Stimulated activated CD8-positive, alpha-beta memory T cell treated with anti-CD3 and anti-CD28 coated beads, Interleukin-15, amount 100 ng/mL, for 4 hours (primary cell): ENCODE measurements around the gene LCN10.

Experiments used
- DNase-seq, 2 donors: peaks; one replicate each; pipeline ENCODE4 v3.0.0-alpha.2; 2020; ENCODE audit warnings: low read depth in 2 of 2

Gene LCN10

DNA sequence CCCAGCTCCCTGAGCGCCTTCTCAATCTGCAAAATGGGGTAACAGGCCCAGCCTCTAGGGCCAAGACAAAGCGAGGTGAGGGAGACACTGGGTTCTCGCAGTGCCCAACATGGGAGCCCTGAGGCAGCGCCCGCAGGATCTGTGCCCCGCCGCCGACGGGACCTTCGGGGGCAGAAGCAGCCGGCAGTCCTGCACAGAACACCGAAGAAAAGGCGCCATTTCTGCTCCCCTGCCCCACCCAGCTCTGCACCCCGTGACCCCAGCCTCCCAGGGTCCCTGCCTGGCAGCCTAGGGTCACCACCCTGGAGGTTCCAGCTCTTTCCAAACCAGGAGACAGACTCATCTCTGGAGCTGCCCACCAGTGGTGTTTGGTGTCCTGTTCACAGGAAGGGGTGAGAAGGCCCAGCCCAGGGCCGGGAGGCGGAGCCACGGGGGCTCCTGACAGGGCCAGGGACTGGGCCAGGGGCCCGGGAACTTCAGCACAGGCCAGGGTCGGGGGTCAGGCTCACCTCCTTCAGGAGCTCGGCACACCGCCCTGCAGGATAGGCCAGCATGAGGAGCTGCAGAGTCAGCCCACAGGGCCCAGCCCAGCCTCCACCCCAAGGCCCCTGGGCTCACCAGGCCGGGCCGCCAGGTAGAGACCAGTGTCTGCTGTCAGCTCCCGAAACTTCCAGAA lies 12.0 kb upstream of the LCN10 start:
- DNase-seq, result no peak

DNA sequence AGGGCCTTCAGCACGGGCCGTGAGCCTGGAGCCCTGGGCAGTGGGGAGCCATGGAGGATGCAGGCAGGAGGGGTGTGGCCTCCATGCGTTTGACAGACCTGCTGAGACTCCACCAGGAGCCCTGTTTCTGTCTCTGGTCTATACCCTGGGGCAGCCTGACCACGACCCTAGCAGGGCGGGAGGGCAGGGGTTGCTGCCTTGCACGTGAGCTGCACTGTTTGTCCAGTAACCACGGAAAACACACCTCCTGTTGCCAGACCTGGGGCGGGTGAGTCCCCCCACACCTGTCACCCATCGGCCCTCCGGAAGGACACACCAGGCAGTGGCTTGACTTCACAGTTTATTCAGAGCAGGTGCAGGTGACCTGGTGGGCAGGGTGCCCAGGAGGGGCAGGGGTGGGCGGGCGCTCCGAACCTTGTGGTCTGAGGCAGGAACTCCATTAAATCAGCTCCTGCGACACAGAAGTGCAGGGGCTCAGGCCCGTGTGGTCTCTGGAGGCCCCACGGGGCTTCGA lies 11.4 kb upstream of the LCN10 start:
- DNase-seq, result no peak

DNA sequence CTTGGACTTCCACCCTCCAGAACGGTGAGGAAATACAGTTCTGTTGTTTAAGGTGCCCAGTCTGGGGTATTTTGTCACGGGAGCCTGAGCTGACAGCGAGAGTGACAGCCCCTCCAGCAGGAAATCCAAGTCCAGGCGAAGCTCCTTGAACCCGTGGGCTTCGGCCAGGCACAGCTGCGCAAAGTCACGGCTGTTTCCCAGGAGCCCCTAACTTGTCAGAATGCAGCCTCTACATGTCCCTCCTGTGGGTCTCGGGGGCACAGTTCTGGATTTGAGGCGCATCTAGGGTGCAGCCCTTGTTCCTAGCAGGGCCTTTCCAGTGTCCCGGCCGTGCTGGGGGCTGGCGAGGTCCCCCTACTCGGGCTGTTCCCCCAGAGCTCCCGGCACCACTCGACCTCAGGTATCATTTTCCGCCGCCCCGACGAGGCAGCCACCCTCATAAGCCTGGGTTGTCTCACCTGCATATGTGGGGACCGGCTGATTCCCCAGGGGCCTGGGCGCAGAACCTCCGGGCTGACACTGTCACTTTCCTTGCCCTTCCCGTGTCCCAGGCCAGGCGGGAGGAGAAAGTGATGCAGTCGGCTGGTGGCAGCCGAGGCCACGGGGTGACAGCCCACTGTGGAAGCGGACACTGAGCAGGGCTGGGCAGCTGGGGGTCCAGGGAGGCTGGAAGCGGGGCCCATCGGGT lies 10.8 kb upstream of the LCN10 start:
- DNase-seq, result no peak

DNA sequence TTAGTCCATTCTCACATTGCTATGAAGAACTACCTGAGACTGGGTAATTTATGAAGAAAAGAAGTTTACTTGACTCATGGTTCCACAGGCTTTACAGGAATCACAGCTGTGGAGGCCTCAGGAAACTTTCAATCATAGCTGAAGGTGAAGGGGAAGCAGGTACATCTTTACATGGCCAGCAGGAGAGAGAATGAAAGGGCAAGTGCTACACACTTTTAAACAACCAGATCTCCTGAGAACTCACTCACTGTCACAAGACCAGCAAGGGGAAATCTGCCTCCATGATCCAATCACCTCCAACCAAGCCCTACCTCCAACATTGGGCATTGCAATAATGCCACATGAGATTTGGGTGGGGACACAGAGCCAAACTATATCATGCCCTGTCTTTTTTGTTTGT lies 9.1 kb upstream of the LCN10 start:
- DNase-seq, result no peak

DNA sequence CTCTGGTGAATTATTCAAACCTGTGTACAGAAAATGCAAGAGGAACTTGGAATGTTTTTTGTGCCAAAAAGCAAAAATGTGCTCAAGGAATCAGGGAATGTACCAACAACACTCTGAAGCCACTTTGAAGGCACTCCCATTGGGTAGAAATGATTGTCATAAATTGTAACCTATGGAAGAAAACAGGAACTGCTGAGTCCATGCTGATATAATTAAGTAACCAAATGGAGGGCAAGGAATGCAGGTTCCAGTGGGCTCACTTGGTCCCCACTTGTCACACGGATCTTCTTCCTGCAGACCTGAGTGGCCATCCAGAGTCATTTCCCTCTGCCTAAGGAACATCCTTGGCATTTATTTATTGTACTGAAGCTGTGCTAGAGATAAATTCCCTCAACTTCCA lies 8.5 kb upstream of the LCN10 start:
- no peak for DNase-seq

DNA sequence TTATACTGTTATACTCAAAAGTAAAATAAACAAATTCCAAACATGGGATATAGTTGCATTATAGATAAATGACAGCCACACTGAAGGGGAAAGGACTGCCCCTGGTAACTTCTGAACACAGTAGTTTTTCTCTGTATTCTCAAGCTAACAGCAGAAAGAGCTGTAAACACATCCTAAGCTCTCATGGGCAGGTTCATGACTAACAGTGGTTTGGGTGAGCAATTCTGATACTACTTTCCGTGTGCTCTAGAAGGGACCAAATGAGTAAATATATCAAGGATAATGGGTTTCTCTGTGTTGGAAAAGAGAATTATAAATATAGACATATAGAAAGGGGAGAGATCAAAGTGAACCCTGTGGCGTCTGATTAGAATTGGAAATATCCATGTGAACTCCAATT lies 7.8 kb upstream of the LCN10 start:
- DNase-seq, result no peak

DNA sequence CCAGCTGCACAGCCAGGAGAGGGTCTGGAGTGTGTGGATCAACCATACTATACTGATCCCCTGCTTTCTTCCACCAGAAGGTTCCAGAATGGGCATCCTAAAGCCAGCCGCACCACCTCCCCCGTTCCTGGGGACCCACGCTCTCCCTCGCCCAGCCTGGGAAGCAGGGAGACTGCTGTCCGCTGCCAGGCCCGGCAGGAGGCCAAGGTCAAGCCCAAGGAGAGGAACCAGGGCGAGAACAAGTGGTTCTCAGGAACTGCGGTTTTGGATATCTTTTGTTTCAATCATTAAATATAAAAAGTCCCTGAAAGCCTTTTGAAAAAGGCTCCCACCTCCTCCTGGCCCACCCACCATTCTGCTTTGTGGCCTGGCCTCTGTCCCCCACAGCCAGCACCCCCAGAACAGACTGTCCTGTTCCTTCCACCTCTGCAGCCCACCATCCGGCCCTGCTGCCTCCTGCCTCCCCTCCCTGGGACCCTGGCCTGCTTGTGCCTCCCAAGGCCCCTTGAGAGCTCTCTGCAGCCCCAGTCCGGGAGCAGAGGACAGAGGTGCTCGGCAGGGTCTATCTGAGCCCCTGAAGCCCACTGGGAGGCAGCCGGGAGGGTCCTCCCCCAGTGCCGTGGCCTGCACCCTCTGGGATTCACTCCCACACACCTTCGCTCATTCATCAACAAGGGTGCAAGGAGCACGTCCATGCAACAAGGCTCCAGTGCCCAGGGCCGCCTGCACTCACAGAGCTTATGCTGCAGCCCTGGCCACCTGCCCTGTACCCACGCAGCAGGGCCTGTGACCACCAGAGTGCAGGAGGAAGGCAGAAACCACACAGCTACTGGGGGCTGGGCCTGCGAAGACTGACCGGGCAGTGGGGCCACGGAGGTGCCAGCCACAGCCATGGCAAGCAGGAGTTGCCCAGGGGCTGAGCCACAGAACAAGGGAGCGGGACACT lies 6.2 kb upstream of the LCN10 start:
- no peak for DNase-seq

DNA sequence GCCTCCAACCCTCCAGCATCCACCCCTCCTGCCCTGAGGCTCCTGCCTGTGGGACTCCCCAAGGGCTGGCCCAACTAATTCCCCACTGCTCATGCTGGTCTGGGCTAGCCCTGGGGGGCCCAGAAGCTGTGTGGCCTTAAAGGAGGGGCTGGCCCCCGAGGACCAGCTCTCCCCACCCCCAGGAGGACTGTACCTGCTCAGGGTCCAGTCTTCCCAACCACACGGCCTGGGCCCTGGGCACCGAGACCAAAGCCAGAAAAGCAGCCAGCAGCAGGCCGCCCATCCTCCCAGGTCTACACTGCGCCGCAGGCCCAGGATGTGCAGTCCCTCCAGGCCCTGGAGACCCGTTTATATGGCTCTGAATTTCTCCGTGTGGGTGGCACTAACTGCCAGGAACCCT lies 5.5 kb upstream of the LCN10 start, which contains the start of gene LCN6:
Gene LCN6 (minus strand): TSS at position 325 of the 400 bp plus-strand sequence. CDS start 42 bp downstream, at position 283.
- DNase-seq, result no peak

DNA sequence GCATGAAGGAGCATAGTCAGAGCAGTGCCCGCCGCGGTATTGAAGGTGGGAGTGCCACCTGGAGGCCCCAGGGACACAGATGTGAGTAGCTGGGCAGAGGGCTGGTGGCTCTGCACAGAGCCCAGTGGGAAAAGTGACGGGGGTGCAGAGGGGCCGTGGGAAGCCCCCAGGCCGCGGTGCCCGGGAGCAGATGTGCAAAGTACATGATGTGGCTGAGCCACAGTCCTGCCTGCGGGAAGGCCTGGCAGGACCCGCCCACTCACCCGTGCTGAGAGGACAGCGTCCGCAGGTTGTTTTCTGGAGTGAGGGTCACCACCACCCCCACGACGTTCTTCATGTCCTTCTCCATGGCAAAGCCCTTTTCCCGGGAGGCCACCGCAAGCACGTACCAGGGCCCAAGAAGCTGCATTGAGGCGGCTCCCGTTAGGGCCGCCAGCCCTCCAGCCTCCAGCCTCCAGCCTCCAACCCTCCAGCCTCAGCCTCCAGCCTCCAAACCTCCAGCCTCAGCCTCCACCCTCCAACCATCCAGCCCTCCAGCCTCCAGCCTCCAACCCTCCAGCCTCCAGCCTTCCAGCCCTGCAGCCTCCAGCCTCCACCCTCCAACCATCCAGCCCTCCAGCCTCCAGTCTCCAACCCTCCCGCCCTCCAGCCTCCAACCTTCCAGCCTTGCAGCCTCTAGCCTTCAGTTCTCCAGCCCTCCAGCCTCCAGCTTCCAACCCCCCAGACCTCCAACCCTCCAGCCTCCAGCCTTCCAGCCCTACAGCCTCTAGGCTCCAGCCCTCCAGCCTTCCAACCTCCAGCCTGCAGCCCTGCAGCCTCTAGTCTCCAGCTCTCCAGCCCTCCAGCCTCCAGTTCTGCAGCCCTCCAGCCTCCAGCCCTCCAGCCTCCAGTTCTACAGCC lies 4.7 kb upstream of the LCN10 start:
- DNase-seq, result no peak

DNA sequence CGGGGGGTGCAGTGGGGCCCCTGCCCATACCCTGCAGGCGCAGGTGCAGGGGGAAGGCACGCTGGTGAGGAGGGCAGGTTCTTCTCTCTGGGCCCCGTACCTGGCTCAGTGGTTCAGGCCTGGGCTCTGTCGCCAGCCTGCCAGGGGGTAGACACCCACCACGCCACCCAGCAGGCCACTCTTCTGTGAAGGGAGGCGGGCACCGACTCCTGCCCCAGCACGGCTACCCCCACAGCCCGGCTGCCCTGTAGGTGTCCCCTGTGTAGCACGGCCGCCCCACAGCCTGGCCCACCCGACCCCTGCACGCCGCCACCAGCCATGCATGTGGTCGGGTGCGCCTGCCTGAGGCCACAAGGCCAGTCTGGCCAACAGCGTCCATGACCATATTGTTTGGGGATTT lies 3.9 kb upstream of the LCN10 start:
- DNase-seq, result no peak

DNA sequence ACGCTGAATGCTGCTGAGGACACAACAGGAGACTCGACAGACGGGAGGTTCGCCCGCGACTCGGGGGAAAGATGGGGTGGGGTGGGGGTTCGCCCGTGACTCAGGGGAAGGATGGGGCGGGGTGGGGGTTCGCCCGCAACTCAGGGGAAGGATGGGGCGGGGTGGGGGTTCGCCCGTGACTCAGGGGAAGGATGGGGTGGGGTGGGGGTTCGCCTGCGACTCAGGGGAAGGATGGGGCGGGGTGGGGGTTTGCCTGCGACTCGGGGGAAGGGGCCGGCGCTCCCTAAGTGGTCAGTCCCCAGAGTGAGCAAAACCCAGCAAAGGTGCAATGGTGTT lies 3.4 kb upstream of the LCN10 start:
- DNase-seq, result no peak

DNA sequence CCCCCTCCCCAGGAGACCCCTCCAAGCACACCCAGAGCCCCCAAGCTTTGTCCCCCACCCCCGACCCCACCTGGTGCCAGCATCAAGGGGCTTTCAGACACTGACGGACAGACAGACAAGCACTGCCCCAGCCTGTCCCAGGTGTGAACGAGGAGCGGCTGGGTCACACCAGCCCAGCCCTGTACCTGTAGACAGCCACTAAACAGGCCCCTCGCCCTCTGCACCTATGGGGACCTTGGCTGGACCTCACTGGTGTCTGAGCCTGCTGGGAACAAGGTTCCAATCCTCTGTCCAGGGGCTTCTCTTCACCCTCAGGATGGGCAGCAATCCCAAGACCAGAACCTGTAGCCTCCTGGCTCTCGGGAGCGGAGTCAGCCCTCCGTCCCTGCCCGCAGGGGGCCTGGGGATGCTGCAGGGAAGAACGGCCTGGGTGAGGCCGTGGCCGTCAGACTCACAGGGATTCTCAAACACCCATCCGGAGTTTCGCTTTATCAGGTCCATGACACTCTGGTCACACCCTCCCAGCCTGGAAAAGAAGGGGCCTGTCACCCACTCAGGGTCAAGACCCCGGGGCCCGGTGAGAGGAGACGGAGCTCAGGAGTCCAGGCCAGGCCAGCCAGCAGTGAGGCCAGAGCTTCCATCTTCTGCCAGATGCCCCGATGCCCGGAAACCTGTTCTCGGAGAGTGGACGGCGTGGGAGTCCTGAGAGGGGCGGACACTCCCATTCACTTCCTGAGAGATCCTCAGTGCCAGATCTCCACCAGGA lies 2.8 kb upstream of the LCN10 start:
- no peak for DNase-seq

DNA sequence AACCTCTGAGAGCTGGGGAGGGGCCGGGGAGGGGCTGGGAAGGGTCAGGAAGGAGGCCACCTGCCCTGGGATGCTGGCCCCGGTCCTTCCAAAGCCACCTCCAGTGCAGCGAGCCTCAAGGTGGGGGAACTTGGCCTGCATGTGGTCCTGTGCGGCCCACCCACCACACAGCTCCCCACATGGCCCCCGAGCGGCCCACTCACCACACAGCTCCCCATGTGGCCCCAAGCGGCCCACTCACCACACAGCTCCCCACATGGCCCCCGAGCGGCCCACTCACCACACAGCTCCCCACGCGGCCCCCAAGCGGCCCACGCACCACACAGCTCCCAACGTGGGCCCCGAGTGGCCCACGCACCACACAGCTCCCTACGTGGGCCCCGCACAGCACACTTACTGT lies 2.0 kb upstream of the LCN10 start:
- DNase-seq, result no peak

DNA sequence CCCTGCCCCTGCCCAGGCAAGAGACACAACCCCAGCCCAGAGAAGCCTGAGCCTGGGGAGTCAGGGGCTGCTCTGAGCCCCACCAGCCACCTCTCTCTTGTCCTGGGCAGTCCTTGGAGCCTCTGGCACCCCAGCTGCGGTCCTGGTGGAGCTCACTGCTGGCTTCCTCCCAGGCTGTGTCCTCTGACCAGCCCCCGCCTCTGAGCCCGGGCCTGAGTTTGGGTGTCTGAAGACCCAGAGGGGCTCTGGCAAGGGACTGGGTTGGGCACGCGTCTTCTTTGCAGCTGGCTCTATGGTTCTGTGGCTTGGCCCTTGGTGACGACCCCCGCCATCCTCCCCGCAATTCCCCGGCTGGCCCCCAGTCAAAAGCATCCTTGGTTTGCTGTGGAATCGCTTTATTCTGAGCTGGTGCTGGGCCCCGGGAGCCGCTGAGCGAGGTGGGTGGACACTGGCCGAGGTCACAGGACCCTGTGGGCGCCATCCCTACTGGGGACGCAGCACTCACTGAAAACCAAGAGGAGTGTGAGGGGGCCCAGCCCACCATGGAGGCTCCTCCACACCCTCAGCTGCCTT lies 985 bp upstream of the LCN10 start:
- no peak for DNase-seq

DNA sequence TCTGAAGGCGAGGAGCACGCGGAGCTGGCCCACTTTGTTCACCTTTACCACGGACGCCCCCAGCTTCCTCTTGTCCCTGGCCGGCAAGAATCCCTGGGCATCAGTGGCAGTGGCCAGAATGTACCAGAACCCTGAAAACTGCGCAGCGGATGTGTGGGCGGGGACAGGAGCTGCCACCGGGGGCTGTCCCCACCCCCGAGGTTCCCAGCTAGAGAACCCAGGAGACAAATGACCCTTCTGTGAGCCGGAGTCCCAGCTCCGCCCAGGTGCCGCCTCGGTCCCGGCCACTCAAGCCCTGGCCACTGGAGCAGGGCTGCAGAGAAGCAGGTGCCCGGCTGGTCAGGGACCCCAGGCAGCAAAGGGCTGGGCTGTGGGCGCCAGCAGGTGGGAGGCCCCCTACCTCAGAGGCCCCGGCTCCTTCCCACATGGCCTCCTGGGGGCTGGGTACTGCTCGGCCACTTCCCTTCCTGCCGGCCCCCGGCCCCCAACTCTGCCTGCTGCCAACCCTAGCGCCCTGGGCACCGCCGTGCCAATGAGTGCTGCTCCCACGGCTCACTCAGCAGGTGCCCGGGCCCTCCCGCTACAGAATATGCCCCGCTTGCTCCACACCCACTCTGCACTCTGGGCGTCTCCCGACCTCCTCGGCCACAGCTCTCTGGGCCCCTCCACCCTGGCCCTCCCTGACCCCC lies 713 bp downstream of the LCN10 start:
- DNase-seq, result no peak

DNA sequence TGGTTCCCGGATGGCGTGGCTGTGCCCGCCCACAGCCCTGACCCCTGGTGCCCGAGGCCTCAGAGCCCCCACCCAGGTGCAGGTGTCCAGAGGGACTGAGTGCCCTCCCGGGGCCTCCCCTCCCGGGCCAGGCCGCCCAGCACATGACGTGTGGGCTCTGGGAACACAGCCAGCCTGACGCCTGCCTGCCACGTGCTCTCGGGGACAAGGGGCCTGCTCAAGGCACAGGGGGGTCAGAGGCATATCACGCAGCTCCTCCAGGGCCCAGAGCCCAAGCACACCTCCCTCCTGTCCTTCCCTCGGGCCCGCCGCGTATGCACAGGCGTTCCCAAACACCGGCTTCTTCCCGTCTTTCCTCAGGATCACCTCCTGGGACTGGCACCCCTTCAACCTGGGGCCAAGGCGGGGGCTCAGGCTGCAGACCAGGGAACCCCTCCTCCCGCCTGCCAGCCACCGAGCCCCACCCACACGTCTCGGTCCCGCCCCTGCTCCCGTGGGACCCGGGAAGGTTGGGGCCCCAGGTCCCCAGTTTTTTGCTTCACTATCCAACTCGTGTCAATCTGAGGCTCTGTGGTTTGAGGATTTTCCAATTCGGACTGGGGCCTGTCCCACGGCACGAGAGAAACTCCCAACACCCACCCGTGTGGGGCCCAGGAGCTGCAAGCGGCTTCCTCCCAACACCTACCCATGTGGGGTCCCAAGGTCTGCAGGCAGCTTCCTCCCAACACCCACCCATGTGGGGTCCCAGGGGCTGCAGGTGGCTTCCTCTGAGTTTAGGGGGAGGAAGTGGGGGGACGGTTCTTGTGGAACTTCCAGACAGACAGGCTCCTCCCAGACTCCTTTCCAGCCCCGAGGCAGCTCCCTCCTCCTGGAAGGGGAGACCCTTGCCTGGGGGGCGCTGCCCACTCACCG lies 1.5 kb downstream of the LCN10 start:
- no peak for DNase-seq

DNA sequence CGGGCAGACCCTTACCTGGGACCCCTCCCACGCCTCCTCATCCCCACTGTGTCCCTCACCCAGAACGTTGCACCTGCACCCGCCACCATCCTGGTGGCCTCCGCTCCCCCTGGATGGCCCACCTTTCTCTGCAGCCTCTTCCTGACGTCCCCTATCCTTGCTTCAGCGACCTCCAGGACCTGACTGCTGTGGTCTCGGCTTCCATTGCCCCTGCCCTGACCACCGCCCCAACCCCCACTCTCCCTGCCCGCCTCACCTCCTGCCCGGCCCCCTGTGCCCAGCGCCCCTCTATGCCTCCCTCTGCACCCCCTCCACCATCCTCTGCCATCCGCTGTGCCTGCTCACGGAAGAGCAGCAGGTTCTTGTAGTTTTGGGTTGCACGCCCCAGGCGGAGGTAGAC lies 2.2 kb downstream of the LCN10 start:
- no peak for DNase-seq

DNA sequence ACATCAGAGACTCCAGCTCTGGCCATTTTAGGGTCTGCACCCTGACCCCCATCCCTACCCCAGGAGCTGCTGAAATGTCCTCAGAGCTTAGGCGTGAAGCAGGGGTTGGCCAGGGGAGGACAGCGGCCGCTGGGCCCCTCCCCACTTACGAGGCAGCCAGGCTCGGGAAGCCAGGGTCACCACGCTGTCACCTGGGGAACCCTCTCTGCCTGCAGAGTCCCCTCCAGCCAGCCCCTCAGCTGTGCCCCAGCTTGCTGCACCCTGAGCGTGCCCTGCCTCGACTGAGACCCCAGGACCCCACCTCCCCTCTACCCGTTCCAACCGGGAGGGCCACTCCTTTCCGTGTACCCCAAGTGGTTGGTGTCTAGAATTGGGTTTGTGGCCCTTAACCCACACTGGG lies 2.7 kb downstream of the LCN10 start:
- DNase-seq, result no peak

DNA sequence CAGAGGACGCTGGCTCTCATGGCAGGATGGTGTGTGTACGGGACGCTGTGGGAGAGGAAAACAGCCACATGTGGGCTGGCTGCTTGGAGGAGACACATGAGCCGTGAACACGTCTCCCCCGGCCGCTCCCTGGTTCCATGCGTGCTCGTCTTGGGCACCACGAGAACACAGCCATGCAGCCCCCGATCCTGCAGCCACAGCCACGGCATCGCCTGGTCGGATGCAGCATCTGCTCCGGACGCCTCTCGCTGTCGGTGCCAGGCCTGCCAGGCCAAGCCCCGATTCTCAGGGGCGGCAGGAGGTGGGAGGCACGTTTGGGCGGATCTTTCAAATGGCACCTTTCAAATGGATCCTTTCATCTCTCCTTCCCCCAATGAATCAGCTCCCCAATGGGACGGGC lies 3.2 kb downstream of the LCN10 start:
- no peak for DNase-seq
